Femur (tissue), 1 donor: Measurements from ENCODE around the gene INPP5B.
"Not testable (repeated sequence)": the region's sequence is repeated elsewhere in the genome, so short reads cannot be mapped to it uniquely, and the experiment has no call there.

Experiments used
- DNase-seq: peaks from one replicate; pipeline ENCODE4 v3.0.0-alpha.2; 2017

INPP5B gene

GRCh38 chr1:37947364-37947763, 511 bp upstream of the INPP5B start:
- DNase-seq = no peak

- peak; percentile 68 for DNase-seq
Measured at GRCh38 chr1:37945743-37946702, 830 bp downstream of the INPP5B start.

GRCh38 chr1:37945251-37945650, 1.6 kb downstream of the INPP5B start:
- no peak for DNase-seq

- DNase-seq = no peak
Measured at GRCh38 chr1:37944816-37945215, 2.0 kb downstream of the INPP5B start.

- DNase-seq = no peak
Measured at GRCh38 chr1:37944086-37944763, 2.6 kb downstream of the INPP5B start.

- no peak for DNase-seq
Measured at GRCh38 chr1:37940299-37940947, 6.4 kb downstream of the INPP5B start.

- DNase-seq = not testable (repeated sequence)
Measured at GRCh38 chr1:37936760-37937159, 10.1 kb downstream of the INPP5B start.

- DNase-seq = no peak
Measured at GRCh38 chr1:37932759-37933158, 14.1 kb downstream of the INPP5B start.

GRCh38 chr1:37931361-37932158, 15.3 kb downstream of the INPP5B start:
- DNase-seq = peak; percentile 97

- no peak for DNase-seq
Measured at GRCh38 chr1:37931102-37931360, 15.8 kb downstream of the INPP5B start.

GRCh38 chr1:37930246-37931101, 16.4 kb downstream of the INPP5B start:
- DNase-seq = no peak

- DNase-seq = no peak
Measured at GRCh38 chr1:37926038-37926924, 20.6 kb downstream of the INPP5B start.

- no peak for DNase-seq
Measured at GRCh38 chr1:37925316-37925715, 21.5 kb downstream of the INPP5B start.

- no peak for DNase-seq
Measured at GRCh38 chr1:37923551-37923889, 23.3 kb downstream of the INPP5B start.

- peak; percentile 45 for DNase-seq
Measured at GRCh38 chr1:37922767-37923550, 23.9 kb downstream of the INPP5B start.

- no peak for DNase-seq
Measured at GRCh38 chr1:37919277-37919676, 27.6 kb downstream of the INPP5B start.

- DNase-seq = no peak
Measured at GRCh38 chr1:37915476-37916093, 31.3 kb downstream of the INPP5B start.

- no peak for DNase-seq
Measured at GRCh38 chr1:37914719-37915475, 32.0 kb downstream of the INPP5B start.

GRCh38 chr1:37911478-37911877, 35.4 kb downstream of the INPP5B start:
- DNase-seq = not testable (repeated sequence)
